ENCODE results near the gene ZNF480.
A peak's percentile ranks its signal among the peaks of the same experiment; 100 is the strongest.
"Not testable (repeated sequence)": the region's sequence is repeated elsewhere in the genome, so short reads cannot be mapped to it uniquely, and the experiment has no call there.

ZNF480 gene

GRCh38 chr19:52296773-52297600 is at the start of gene ZNF480:
ZNF480 (plus strand) TSS chr19:52297169; CDS start chr19:52300413, 3,244 bp downstream.
- DNase-seq (ENCODE audit: low read depth): peak; percentile 69

GRCh38 chr19:52248241-52248640 is 48.7 kb upstream of the ZNF480 start:
- DNase-seq (ENCODE audit: low read depth): peak; percentile 56

- no peak for DNase-seq (ENCODE audit: low read depth)
Measured at GRCh38 chr19:52258426-52258825, 38.5 kb upstream of the ZNF480 start.

GRCh38 chr19:52265556-52265955 is 31.4 kb upstream of the ZNF480 start:
- not testable (repeated sequence) for DNase-seq (ENCODE audit: low read depth)

GRCh38 chr19:52269338-52270261 is 27.4 kb upstream of the ZNF480 start, which contains the start of gene ZNF766:
ZNF766 (plus strand) TSS chr19:52269587; CDS start chr19:52269614, 27 bp downstream.
- peak; percentile 96 for DNase-seq (ENCODE audit: low read depth)

- no peak for DNase-seq (ENCODE audit: low read depth)
Measured at GRCh38 chr19:52270266-52270885, 26.6 kb upstream of the ZNF480 start.

GRCh38 chr19:52273301-52273700 is 23.7 kb upstream of the ZNF480 start:
- DNase-seq (ENCODE audit: low read depth): no peak

- no peak for DNase-seq (ENCODE audit: low read depth)
Measured at GRCh38 chr19:52274191-52274590, 22.8 kb upstream of the ZNF480 start.

GRCh38 chr19:52275988-52276387 is 21.0 kb upstream of the ZNF480 start:
- no peak for DNase-seq (ENCODE audit: low read depth)

- DNase-seq (ENCODE audit: low read depth): no peak
Measured at GRCh38 chr19:52277471-52277870, 19.5 kb upstream of the ZNF480 start.

- DNase-seq (ENCODE audit: low read depth): no peak
Measured at GRCh38 chr19:52286256-52286655, 10.7 kb upstream of the ZNF480 start.

GRCh38 chr19:52291781-52292180 is 5.2 kb upstream of the ZNF480 start:
- no peak for DNase-seq (ENCODE audit: low read depth)

- DNase-seq (ENCODE audit: low read depth): not testable (repeated sequence)
Measured at GRCh38 chr19:52292946-52293345, 4.0 kb upstream of the ZNF480 start.

- no peak for DNase-seq (ENCODE audit: low read depth)
Measured at GRCh38 chr19:52296400-52296772, 583 bp upstream of the ZNF480 start.

- no peak for DNase-seq (ENCODE audit: low read depth)
Measured at GRCh38 chr19:52297601-52298364, 814 bp downstream of the ZNF480 start.

GRCh38 chr19:52307275-52307674 is 10.3 kb downstream of the ZNF480 start:
- no peak for DNase-seq (ENCODE audit: low read depth)

- DNase-seq (ENCODE audit: low read depth): no peak
Measured at GRCh38 chr19:52322429-52322828, 25.5 kb downstream of the ZNF480 start.

GRCh38 chr19:52331757-52332156 is 34.8 kb downstream of the ZNF480 start:
- DNase-seq (ENCODE audit: low read depth): no peak

- no peak for DNase-seq (ENCODE audit: low read depth)
Measured at GRCh38 chr19:52335768-52336116, 38.8 kb downstream of the ZNF480 start.

- DNase-seq (ENCODE audit: low read depth): peak; percentile 84
Measured at GRCh38 chr19:52336117-52336790, 39.3 kb downstream of the ZNF480 start, which contains the start of gene ZNF610. ZNF610 (plus strand) TSS chr19:52336243; CDS start chr19:52349173, 12,930 bp downstream.
